Measurements from ENCODE around the gene CCM2. TPM values are rescaled to one million over a fixed set of nuclear protein-coding genes. Genes with fewer than 3 reads are reported as not detected.

Gene CCM2
- total and polyA plus RNA-seq, 2 experiments from 2014 or later, result 24.9 to 40.1 TPM

GRCh38 chr7:44969049-44969700 is 30.8 kb upstream of the CCM2 start (continued):
- no peak for TF ChIP-seq ZNF462 (CRISPR knock-in tag; IDR thresholded peaks at IDR 0.05)
- TF ChIP-seq NANOG (IDR thresholded peaks at IDR 0.05; ENCODE audit: borderline replicate concordance), result no peak

GRCh38 chr7:44969701-44970522 is 30.1 kb upstream of the CCM2 start:
- Mint-ChIP-seq H3K9me3 (no peaks in the 10 kb centered on the region), H3K4me1 (no peaks in the 10 kb centered on the region), H3K36me3 (ENCODE audit: low read depth) (no peaks in the 10 kb centered on the region), H3K27ac (no peak overlapping the region), H3K27me3 (ENCODE audit: insufficient read depth, low read depth, poor library complexity) (peaks cover 5% of the 10 kb centered on the region), H3K4me3 (no peak overlapping the region)
- H3K4me1 ChIP-seq (ENCODE audit: insufficient read depth), result no peaks in the 10 kb centered on the region
- no peaks in the 10 kb centered on the region for H3F3A ChIP-seq (replicated peaks; ENCODE audit: low read depth)
- DNase-seq (ENCODE audit: low spot score) (no peak), ATAC-seq (no peak)
- H3K9me2 ChIP-seq (ENCODE audit: insufficient read depth), result no peaks in the 10 kb centered on the region
- H3K79me2 ChIP-seq (replicated peaks; ENCODE audit: insufficient read depth), result no peaks in the 10 kb centered on the region
- no peak overlapping the region for H3K4me2 ChIP-seq
- H4K20me1 ChIP-seq (replicated peaks; ENCODE audit: insufficient read depth), result no peaks in the 10 kb centered on the region
- H3K27ac ChIP-seq (ENCODE audit: low read depth), result no peak overlapping the region
- no peak for TF ChIP-seq POLR2AphosphoS5 (IDR thresholded peaks at IDR 0.05; ENCODE audit: low read depth)
- no peak for TF ChIP-seq ETS1 (IDR thresholded peaks at IDR 0.05)
- TF ChIP-seq CTCF (conservative IDR thresholded peaks at IDR 0.05; ENCODE audit: low read depth in 2 of 2), result no peak
- TF ChIP-seq STAT1 (IDR thresholded peaks at IDR 0.05; ENCODE audit: unreplicated experiment), result no peak
- no peak overlapping the region for H2AFZ ChIP-seq
- no peaks in the 10 kb centered on the region for H3K27me3 ChIP-seq (ENCODE audit: insufficient read depth)
- no peaks in the 10 kb centered on the region for H3K36me3 ChIP-seq (ENCODE audit: insufficient read depth)
- no peak overlapping the region for H3K4me3 ChIP-seq

Measured in GM23338 (cell line).